Osteocyte (in vitro differentiated cells): ENCODE measurements around the gene TRRAP. TPM values are rescaled to one million over a fixed set of nuclear protein-coding genes. Genes with fewer than 3 reads are reported as not detected.

Source experiments
- DNase-seq: peaks from one replicate; pipeline ENCODE4 v3.0.0; 2021; ENCODE audit warnings: mixed read lengths; ENCODE audit not compliant: unreplicated experiment; ENCODE audit errors: extremely low spot score
- H3K27ac Mint-ChIP-seq: one replicate; pipeline ENCODE4 v1.8.0; 2021; ENCODE audit warnings: mild to moderate bottlenecking, mixed read lengths; ENCODE audit not compliant: unreplicated experiment
- H3K27me3 Mint-ChIP-seq: one replicate; pipeline ENCODE4 v1.8.0; 2021; ENCODE audit warnings: mixed read lengths; ENCODE audit not compliant: unreplicated experiment
- H3K36me3 Mint-ChIP-seq: one replicate; pipeline ENCODE4 v1.8.0; 2021; ENCODE audit warnings: mixed read lengths; ENCODE audit not compliant: unreplicated experiment
- H3K4me1 Mint-ChIP-seq: one replicate; pipeline ENCODE4 v1.8.0; 2021; ENCODE audit warnings: mixed read lengths; ENCODE audit not compliant: unreplicated experiment
- H3K4me3 Mint-ChIP-seq: one replicate; pipeline ENCODE4 v1.8.0; 2021; ENCODE audit warnings: mild to moderate bottlenecking, moderate library complexity, mixed read lengths; ENCODE audit not compliant: unreplicated experiment
- H3K9me3 Mint-ChIP-seq: one replicate; pipeline ENCODE4 v1.8.0; 2021; ENCODE audit warnings: mixed read lengths; ENCODE audit not compliant: unreplicated experiment
- total RNA-seq: library from RNA; stranded (reverse); gene quantifications from 2 replicates; pipeline ENCODE4 v1.2.1, GENCODE V29; 2021
- TF ChIP-seq, protein P1 (sequence below): fragments of 200-600 bp; sonication (generic); IDR thresholded peaks from 2 replicates; pipeline ENCODE4 v1.5.0; 2021; ENCODE audit warnings: antibody characterized with exemption, mild to moderate bottlenecking, moderate library complexity

The TRRAP gene
- total RNA-seq, 1 donor from 2014 or later: 48.5 TPM

DNA sequence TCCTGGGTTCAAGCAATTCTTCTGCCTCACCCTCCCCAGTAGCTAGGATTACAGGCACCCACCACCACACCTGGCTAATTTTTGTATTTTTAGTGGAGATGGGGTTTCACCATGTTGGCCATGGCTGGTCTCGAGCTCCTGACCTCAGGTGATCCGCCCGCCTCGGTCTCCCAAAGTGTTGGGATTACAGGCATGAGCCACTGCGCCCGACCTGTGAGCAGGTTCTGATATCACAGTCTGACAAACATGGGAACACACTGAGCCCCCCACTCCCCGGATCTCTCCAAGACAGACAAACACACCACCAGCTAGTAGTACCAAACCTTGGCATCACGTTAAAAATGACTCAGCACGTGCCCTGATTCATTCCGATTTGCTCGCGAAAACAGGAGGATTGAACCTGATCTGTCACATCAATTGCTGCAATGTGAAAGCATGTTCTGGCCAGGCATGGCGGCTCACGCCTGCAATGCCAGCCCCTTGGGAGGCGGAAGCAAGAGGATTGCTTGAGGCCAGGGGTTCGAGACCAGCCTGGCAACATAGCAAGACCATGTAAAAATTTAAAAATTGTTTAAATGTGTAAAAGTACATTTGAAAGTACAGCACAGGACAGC lies 159.1 kb downstream of the TRRAP start:
- H3K27me3 Mint-ChIP-seq: no peaks in the 10 kb centered on the region
- H3K27ac Mint-ChIP-seq: no peak overlapping the region
- H3K4me3 Mint-ChIP-seq: no peak overlapping the region
- H3K36me3 Mint-ChIP-seq: peaks cover 58% of the 10 kb centered on the region
- peaks cover 16% of the 10 kb centered on the region for H3K4me1 Mint-ChIP-seq
- TF ChIP-seq, protein P1, sequence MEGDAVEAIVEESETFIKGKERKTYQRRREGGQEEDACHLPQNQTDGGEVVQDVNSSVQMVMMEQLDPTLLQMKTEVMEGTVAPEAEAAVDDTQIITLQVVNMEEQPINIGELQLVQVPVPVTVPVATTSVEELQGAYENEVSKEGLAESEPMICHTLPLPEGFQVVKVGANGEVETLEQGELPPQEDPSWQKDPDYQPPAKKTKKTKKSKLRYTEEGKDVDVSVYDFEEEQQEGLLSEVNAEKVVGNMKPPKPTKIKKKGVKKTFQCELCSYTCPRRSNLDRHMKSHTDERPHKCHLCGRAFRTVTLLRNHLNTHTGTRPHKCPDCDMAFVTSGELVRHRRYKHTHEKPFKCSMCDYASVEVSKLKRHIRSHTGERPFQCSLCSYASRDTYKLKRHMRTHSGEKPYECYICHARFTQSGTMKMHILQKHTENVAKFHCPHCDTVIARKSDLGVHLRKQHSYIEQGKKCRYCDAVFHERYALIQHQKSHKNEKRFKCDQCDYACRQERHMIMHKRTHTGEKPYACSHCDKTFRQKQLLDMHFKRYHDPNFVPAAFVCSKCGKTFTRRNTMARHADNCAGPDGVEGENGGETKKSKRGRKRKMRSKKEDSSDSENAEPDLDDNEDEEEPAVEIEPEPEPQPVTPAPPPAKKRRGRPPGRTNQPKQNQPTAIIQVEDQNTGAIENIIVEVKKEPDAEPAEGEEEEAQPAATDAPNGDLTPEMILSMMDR: no peak
- no peak for DNase-seq
- H3K9me3 Mint-ChIP-seq: no peaks in the 10 kb centered on the region

DNA sequence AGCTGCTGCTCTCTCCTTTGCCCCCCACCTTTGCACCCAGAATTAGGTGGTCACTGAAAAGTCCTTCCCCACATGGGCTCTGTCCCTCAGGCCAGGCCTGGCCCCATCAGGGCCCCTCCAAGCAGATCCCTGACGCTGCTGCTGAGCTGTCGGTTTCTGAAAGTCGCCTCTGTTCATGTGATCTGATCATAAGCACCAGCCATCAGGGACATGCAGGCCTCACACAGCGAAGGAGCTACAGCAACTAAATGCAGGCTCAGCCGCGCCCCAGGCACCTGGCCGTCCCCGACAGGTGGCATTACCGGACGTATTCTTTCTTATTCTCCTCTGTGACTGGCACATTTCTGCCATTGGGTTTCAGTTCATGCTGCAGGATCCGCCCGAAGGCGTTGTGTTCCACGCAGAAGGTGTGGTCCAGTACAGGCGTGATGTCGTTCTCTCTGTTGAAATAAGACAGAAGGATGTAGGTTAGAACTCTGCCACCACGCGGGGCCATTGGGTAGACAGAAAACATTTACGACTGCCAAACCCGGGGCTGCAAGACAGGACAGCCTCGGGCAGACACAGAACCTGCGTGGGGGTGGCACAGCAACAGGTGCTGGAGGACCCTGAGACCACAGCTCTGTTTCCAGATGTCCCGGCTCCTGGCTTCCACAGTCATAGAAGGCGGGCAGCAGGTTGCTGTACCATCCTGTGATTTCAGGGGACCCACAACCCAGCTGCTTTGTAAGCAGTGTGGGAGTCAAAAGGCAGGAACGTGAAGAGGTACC lies 159.9 kb downstream of the TRRAP start:
- no peaks in the 10 kb centered on the region for H3K9me3 Mint-ChIP-seq
- no peak for DNase-seq
- TF ChIP-seq, protein P1: no peak
- peaks cover 24% of the 10 kb centered on the region for H3K4me1 Mint-ChIP-seq
- H3K4me3 Mint-ChIP-seq: no peak overlapping the region
- no peaks in the 10 kb centered on the region for H3K27me3 Mint-ChIP-seq
- H3K27ac Mint-ChIP-seq: no peak overlapping the region
- peaks cover 59% of the 10 kb centered on the region for H3K36me3 Mint-ChIP-seq

DNA sequence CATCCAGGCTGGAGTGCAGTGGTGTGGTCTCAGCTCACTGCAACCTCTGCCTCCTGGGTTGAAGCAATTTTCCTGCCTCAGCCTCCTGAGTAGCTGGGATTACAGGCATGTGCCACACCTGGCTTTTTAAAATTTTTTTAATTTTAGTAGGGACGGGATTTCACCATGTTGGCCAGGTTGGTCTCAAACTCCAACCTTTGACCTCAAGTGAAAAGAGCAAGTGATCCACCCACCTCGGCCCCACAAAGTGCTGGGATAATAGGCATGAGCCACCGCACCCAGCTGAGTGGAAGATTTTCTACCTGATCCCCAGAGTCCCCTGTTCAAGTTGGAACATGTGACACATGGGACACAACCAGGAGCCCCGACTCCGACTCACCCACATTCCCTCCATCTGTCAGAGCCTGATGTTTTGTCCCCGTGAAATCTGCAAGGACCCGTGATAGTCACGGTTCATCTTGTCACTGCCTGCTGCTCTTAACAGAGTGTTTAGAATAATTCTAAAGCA lies 161.1 kb downstream of the TRRAP start:
- Mint-ChIP-seq H3K27me3 (no peaks in the 10 kb centered on the region), H3K9me3 (no peaks in the 10 kb centered on the region), H3K4me3 (no peak overlapping the region), H3K36me3 (peaks cover 65% of the 10 kb centered on the region), H3K4me1 (peaks cover 30% of the 10 kb centered on the region), H3K27ac (no peak overlapping the region)
- DNase-seq: no peak
- TF ChIP-seq, protein P1: no peak

DNA sequence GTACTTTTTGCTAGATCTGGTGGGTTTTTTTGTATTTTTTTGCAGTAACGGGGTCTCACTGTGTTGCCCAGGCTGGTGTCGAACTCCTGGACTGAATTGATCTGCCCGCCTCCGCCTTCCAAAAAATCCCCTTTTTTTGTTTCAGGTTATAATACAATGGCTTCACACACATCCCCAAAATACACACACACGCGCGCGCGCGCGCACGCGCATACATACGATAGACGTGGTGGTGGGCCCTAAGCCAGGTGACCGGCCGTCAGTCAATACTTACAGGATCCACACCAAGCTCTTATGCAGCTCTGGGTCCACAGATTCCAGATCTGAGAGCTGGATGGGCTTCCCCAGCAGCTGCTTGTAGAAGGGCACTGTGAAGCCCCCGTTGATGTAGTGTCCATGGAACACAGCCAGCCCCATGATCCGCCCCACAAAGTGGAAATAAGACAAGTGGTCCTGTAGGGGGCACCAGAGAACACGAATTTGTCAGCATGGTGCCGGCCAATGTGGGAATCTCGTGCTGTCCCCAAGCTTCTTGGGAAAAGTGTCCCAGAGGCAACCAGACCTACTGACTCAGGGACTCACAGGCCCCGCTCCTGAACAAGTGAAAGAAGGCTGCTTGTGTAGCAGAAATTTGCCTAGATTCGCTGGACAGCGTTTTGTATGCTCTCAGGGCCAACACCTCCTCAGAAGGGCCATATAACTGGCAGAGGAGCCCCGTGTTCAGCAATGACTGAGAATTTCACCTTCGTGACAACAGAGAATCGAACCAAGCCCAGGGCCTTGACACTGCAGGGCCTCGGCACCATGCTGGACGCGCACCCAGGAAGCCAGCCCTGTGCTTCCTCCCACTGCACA lies 162.0 kb downstream of the TRRAP start:
- no peak overlapping the region for H3K4me3 Mint-ChIP-seq
- H3K27ac Mint-ChIP-seq: peak overlapping the region; percentile 78
- no peaks in the 10 kb centered on the region for H3K27me3 Mint-ChIP-seq
- DNase-seq: peak; percentile 90
- peaks cover 58% of the 10 kb centered on the region for H3K36me3 Mint-ChIP-seq
- no peaks in the 10 kb centered on the region for H3K9me3 Mint-ChIP-seq
- TF ChIP-seq, protein P1: peak; percentile 86
- peaks cover 30% of the 10 kb centered on the region for H3K4me1 Mint-ChIP-seq
